ENCODE data around the gene KLHDC3.

Gene KLHDC3

DNA sequence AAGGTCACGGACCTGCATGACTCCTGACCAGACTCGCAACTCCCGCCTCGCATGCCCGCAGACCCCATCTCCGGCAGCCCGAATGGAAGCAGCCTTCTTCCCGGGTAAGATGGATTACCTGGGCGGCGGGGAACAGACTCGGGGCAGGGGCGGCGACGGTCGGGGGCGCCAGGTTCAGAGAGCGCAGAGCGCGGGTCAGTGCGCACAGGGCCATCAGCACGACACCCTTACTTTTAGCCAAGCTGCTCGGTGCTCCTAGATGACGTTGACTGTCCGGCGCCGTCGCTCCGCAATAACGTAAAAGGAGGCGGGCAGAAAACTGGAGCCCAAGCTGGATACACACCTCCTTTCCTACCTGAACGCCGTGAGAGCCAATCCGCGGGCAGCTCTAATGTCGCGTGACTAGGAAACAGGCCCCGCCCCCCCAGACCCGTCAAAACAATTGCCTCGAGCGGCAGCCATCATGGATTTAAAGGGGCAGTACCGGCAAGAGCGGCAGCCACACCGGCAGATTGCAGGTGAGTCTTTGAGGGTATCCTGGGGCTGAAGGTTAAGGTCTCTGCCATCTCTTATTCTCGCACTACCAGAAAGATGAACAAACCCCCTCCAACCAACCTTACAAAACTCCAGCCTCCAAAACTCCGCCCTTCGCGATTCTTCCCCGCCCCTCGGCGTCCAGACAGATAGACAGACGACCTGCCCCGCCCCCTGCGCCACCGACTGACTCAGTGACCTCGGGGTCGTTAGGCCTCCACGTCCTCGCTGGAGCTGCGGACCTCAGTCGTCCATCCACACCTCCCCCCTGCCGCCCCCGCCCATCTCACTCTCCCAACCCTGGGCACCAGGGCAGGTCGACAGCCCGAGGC lies 45.4 kb downstream of the KLHDC3 start, which contains the start of the genes KLC4 and MRPL2:
KLC4 (plus strand) TSS at position 464 of the 866 bp plus-strand sequence. CDS start 1,705 bp downstream, outside the sequence.
MRPL2 (minus strand) TSS at position 267 of the 866 bp plus-strand sequence; CDS start at position 214, 53 bp downstream.
- peak; percentile 98 for DNase-seq

DNA sequence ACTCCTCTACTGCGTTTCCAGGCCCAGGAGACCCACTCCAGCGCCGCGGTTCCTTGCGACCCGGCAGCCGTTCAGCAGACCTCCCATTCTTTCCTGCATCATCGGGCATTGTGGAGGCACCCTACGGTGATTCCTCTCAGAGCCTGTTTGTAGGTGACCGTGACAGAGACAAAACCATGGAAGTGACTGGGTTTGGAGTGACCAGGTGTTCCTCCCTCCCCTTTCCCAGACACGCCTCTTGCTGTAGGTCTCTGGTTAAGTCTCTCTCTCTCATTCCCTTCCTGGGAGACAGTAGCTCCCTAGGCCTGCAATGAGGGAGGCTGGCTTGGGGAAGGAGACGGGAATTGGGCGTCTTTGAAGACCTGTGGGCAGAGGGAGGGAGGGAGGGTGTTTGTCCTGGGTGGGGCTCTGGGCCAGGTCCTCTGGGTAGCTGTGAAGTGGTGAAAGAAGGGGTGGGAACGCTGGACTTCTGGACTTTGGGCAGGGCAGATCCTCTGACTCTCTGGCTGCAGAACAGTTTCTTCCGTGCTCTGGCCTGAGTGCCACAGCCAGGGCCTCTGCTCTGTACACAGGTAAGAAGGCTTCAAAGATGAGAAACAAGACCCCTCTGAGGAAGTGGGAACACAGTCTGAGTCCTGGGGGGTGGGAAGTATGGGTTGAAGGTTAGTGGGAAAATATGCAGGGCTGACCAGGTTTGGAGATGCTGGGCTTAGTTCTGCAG lies 46.1 kb downstream of the KLHDC3 start:
- DNase-seq, result no peak

DNA sequence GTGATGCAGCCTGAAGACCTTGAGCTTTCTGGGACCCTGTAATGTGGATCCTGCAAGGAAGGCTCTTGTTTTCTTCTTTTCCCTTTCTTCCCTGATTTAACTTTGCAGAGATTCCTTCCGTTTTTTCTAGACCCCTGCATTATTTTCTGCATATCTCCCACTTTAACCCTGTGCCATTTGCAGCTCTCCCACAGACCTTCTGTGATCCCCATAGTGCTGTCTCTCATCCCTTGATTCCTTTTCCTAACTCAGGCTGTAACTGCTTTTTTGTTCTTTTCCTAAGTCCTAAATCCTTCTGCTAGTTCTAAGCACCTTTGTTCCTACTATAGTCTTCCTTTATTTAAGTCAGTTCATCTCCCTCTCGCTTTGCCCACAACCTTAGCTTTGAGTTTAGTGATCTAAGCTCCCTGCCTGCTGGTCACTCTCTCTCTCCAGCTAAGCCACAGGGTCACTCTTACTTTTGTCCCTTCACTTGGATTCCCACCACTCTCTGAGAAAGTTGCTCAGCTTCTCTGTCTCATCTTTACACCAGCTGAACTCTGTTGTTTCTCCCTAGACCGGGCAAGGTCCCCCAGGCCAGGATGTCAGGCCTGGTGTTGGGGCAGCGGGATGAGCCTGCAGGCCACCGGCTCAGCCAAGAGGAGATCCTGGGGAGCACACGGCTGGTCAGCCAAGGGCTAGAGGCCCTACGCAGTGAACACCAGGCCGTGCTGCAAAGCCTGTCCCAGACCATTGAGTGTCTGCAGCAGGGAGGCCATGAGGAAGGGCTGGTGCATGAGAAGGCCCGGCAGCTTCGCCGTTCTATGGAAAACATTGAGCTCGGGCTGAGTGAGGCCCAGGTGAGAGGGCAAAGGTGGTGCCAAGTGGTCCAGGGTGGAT lies 46.9 kb downstream of the KLHDC3 start:
- no peak for DNase-seq

DNA sequence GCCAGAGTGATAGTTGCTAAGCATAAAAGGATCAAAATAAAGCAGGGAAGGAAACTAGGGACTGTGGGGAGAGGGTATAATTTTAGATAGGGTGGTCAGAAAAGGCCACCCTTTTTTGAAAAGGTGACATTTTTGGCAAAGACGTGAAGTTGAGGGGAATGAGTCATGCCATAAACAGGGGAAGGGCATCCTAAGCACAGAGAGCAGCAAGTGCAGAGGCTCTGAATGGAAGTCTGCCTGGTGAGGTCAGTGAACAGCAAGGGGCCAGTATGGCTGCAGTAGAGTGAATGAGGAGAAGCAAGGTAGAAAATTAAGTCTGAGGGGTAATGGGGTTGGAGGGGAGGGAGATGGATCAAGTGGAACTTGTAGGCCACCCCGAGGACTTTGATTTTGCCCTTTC lies 47.8 kb downstream of the KLHDC3 start:
- DNase-seq, result no peak

DNA sequence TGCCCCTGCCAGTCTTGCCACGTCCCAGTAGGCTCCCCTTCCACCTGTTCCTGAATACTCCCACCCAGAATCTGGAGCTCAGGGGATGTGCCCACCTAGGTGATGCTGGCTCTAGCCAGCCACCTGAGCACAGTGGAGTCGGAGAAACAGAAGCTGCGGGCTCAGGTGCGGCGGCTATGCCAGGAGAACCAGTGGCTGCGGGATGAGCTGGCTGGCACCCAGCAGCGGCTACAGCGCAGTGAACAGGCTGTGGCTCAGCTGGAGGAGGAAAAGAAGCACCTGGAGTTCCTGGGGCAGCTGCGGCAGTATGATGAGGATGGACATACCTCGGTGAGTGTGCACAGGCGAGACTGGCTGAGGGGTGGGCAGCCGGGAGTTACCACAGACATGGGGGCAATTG lies 48.8 kb downstream of the KLHDC3 start:
- no peak for DNase-seq

DNA sequence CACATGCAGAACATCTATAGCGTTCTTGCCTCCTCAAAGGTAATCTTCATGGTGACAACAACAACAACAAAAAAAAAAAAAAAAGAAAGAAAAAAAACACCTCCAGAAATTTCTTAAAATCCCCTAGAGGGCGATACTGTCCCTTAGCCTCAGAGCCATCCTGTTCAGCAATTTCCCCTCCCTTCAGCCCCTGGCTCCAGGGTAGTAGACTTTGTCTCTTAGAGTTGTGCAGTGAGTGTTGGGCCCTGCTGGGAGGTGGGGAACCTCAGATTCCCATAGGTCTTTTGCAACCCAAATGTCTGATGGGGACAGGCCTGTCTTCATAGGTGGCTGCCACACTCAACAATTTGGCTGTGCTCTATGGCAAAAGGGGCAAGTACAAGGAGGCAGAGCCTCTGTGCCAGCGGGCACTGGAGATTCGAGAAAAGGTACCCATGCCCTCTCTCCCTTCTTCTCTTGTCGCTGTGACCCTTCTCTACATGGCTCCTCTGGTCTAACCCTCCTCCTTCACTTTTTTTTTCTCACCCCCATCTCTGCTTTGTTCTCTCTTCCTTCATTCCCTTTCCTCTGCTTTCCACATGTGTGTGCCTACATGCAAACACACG lies 56.1 kb downstream of the KLHDC3 start:
- DNase-seq, result no peak
